Stimulated activated naive CD8-positive, alpha-beta T cell treated with anti-CD3 and anti-CD28 coated beads, Interleukin-15, Interleukin-2, amounts not matched to agents 100 U/mL and 50 U/mL, for 24 hours (primary cell): ENCODE data around the gene CFAP90.

ENCODE experiments used
- ATAC-seq: fragments of 150-1000 bp; cut with Tn5 transposase; one replicate; pipeline ENCODE4 v1.10.0; 2021
- DNase-seq: peaks from one replicate; pipeline ENCODE4 v3.0.0; 2021

Gene CFAP90

DNA sequence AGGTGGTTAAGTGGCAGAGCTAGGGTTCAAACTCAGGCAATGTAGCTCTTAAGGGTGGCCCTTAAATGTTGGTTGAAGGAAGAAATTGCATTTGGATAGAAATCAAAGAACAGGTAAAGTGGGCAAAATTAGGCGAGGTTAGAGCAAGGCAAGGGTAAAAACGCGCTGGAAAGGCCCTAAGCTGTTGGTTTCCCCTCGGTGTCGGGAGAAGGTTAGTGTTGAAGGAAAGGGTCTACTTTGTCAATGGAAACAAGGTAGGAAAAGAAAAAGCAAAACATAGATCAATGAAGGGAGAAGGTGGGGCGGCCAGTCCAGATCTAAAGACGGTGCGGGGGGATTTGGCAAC, 17.5 kb upstream of the CFAP90 start:
- DNase-seq: no peak
- ATAC-seq: no peak

DNA sequence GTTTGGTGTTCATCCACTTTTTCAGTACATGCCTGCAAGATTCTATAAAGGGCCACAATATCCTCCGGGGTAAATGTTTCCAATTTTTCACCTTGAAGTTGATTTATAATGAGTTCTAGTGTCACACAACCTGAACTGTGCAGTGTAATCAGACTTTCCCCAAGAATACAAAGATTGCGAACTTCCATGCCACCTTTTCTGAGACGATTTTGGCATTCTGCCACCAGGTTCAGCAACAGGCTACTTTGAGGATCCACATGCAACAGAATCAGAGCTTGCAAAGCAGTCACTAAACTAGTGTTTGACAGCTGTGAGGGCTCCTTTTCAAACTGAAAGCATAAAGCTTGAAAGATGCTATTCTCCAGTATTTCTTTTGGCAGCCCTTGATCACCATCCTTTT, 16.3 kb upstream of the CFAP90 start:
- no peak for ATAC-seq

GRCh38 chr5:7866196-7866595, 15.3 kb upstream of the CFAP90 start:
- DNase-seq: no peak
- no peak for ATAC-seq

More for the DNA sequence above, 16.3 kb upstream of the CFAP90 start:
- DNase-seq: no peak

DNA sequence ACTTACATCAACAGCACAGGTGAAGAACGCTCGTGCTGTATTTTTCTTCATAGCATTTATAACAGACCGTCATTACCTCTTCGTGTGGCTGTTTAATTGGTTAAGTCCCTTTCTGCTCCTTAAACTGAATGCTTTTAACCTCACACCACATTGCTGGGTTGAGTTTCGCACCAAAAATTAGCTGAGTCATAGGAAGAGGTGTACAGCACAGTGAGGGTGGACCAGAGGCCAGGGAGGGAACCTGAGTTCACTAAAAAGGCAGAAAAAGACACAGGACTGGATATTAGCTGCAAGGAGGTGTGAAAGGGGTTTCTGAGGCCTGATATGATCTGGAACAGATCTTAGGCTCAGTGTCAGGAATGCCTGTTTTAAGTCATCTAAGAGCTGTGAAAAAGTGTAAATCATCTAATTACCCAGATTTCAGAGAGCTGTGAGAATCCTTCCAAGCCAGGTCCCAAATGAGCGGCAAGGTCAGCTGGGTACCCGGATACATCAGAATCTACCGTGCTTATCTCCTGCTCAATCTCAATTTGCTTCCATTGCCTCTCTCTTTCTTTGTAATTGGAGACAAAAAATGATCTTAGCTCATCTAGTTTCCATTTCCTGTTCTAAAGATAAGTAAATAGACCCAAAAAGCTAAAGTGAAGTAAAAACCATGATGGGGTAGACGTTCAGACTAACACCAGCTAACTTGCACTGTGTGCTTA, 7.1 kb upstream of the CFAP90 start:
- ATAC-seq (no peak), DNase-seq (no peak)

- ATAC-seq (no peak), DNase-seq (no peak)
These were observed 6.4 kb upstream of the CFAP90 start for GRCh38 chr5:7857361-7857760.

GRCh38 chr5:7856855-7857254, 5.9 kb upstream of the CFAP90 start:
- peak; percentile 17 for DNase-seq
- ATAC-seq: peak; percentile 70

DNA sequence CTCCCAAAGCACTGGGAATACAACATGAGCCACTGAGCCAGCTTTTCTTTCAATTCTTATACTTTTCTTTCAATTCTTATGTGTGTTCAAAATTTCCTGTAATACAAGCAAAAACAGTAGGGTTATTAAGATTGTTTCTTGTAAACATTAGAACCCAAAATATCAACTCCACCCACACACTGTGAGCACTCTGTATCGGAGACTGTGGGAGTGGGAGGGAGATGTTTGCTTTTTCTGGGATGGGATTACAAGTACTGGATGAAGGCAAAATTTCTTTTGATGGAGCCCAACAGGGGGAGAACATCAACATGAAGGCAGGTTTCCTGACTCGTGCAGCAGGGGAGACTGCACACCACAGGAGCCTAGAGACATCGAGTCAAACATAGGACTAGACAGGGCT, 4.7 kb upstream of the CFAP90 start:
- DNase-seq (no peak), ATAC-seq (no peak)

DNA sequence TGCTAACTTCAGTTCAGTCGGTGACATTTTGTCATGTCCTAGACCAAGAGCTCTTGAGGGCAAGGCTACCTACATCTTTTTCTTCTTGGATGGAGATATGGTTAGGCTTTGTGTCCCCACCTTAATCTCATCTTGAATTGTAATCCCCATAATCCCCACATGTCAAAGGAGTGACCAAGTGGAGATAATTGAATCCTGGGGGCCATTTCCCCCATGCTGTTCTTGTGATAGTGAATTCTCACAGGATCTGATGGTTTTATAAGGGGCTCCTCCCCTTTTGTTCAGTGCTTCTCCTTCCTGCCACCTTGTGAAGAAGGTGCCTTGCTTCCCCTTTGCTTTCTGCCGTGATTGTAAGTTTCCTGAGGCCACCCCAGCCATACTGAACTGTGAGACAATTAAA, 2.1 kb upstream of the CFAP90 start:
- no peak for ATAC-seq
- no peak for DNase-seq

DNA sequence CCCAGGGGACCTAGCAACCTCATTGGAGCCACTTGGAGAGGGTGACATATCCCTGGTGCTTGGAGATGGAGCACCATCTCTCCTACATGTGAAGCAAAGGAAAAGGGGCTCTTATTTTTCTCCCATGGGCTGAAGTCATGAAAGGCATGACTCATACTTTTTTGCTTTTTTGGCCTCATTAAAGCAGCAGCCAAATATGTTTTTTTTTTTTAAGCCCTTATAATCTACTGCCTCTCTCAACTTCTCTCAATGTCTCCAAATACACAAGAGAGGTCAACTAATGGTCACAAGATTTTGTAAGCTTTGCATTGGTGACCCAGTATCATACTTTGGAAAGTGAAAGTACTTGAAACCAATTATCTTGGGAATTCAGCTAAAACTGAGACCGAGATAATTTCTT, 1.6 kb upstream of the CFAP90 start:
- DNase-seq (no peak), ATAC-seq (no peak)

- DNase-seq: no peak
- ATAC-seq: no peak
These were observed 820 bp upstream of the CFAP90 start for GRCh38 chr5:7851617-7852289.

GRCh38 chr5:7851240-7851592, 283 bp upstream of the CFAP90 start:
- no peak for ATAC-seq

DNA sequence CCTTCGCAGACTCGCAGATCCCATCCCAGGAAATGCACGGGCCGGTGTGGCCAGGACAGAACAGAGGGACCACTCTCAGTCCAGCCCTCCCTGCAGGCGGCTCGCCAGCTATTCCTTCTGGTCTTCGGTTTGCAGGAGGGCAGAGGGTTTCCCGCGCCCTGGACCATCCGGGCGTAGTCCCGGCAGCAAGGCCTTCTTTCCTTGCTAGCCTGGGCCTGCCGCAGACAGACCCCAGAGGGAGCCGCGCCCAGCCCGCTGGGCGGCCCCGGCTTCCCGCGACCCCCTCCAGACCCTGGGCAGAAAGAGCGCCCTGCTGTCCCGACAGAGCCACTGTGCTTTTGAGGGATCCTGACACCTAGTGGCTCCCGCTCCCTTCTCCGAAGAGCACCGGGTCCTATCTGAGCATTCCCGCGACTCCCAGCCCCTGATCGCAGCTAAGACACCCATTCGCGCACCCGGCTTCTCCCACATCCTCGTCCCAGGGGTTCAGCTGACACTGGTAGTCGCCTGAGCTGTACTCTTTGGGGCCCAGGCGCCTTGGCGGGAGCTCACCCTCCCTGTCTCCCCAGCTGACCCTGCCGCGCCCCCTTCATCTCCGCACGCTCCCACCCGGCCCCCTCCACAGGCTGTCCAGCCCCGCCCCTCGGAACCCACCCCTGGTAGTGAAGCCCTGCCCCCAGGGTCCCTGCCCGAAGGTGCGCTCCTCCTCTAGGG, 1.1 kb downstream of the CFAP90 start:
- DNase-seq (no peak), ATAC-seq (peak; percentile 26)

More at GRCh38 chr5:7851240-7851592, 283 bp upstream of the CFAP90 start:
- DNase-seq: no peak

GRCh38 chr5:7848296-7848695, 2.6 kb downstream of the CFAP90 start:
- DNase-seq: no peak
- ATAC-seq: no peak

DNA sequence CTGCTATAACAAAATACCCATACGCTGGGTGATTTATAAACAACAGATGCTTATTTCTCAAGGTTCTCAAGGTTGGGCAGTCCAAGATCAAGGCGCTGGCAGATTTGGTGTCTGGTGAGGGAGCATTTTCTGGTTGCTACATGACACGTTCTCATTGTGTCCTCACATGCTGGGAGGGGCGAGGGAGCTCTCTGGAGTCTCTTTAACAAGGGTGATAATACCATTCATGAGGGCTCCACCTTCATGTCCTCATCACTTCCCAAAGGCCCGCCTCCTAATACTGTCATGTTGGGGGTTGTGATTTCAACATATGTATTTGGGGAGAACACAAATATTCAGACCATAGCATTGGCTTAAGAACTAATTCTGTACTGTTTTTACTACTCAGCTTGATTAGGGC, 4.6 kb downstream of the CFAP90 start:
- ATAC-seq (no peak), DNase-seq (no peak)

DNA sequence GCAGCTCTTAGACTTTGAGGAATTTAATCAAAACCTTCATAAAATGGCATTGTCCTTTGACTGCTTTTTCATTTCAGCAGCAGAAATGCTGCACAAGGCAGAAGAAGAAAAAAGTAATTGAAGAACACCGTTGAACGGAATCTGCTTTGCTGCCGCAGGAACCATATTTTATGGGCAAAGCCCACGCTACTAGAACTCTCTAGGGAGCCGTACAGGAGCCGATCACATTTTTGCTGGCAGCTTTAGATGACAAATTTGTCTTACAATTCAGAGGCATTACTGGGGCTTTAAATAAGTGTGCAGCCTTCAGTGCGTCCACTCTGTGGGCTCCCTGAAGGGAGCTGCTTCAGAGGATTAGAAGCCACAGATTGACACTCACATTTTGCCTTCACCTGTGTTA, 5.4 kb downstream of the CFAP90 start:
- DNase-seq: no peak
- ATAC-seq: no peak

DNA sequence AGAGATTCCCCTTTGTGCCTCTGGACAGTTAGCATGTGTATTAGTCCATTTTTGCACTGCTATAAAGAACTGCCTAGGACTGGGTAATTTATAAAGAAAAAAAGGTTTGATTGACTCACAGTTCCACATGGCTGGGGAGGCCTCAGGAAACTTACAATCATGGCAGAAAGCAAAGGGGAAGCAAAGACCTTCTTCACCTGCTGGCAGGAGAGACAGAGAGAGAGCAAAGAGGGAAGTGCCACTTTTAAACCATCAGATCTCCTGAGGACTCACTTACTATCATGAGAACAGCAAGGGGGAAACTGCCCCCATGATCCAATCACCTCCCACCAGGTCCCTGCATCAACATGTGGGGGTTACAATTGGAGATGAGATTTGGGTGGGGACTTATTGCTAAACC, 6.0 kb downstream of the CFAP90 start:
- no peak for DNase-seq
- ATAC-seq: no peak

- ATAC-seq (no peak), DNase-seq (no peak)
These were observed 8.4 kb downstream of the CFAP90 start for GRCh38 chr5:7842531-7842930.

GRCh38 chr5:7837403-7837802, 13.5 kb downstream of the CFAP90 start:
- ATAC-seq (no peak), DNase-seq (no peak)

GRCh38 chr5:7834982-7835381, 16.0 kb downstream of the CFAP90 start:
- DNase-seq: no peak
- no peak for ATAC-seq

DNA sequence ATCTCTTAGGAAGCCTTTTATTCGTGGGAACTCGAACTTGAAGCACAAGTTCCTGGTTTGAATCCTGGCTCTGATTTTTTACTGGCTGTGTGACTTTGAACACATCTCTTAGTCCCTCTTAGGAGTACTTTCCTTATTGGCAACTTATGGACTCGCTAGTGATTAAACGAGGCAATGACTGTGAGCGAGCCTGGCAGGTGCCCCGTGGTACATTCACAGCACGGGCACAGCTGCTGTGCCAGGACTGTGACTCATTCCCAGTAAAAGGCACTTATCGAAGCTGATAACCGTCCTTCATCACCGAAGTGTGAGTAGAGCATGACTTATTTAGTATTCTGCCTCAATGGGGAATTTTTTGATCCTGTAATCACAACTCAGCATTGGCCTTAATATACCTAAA, 22.7 kb downstream of the CFAP90 start:
- no peak for ATAC-seq
- DNase-seq: no peak

GRCh38 chr5:7827610-7828009, 23.3 kb downstream of the CFAP90 start:
- no peak for ATAC-seq
- DNase-seq: no peak

GRCh38 chr5:7825630-7826029, 25.3 kb downstream of the CFAP90 start:
- DNase-seq: no peak
- ATAC-seq: no peak

GRCh38 chr5:7824995-7825394, 25.9 kb downstream of the CFAP90 start:
- no peak for ATAC-seq
- DNase-seq: no peak

DNA sequence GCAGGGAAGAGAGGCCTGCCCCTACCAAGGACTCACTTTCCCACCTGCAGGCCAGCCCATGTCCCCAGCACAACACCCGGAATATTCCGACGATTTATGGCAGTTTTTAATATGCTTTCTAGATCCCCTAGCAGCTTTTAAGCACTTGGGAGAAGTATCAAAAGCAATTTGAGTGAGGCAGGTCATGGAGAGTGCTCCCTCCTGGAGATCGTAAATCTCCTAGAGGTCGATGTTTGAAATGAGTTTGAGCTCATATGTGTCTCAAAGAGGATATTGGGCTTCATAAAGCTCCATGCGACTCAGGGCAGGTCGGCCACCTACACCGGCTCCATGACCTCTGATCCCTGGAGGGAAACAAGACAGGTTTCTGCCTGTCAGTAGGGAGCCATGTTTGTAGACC, 27.3 kb downstream of the CFAP90 start:
- ATAC-seq: no peak
- DNase-seq: no peak
